GM19193 (cell line): ENCODE data around the gene ELFN2.

ENCODE experiments used
- POLR2A ChIP-seq: IDR thresholded peaks from 4 replicates; pipeline ENCODE4 v1.6.1; 2011; ENCODE audit not compliant: insufficient read depth, insufficient read length; ENCODE audit errors: extremely low read depth

Gene ELFN2

GRCh38 chr22:37427135-37427710 is at the start of gene ELFN2:
Gene ELFN2 (minus strand): TSS chr22:37427479. CDS start chr22:37375534, 51,945 bp downstream.
- TF ChIP-seq POLR2A: no peak

GRCh38 chr22:37476389-37477329 is 49.4 kb upstream of the ELFN2 start:
- no peak for TF ChIP-seq POLR2A

GRCh38 chr22:37474447-37475090 is 47.3 kb upstream of the ELFN2 start:
- TF ChIP-seq POLR2A: no peak

GRCh38 chr22:37473437-37473946 is 46.2 kb upstream of the ELFN2 start:
- TF ChIP-seq POLR2A: no peak

- TF ChIP-seq POLR2A: no peak
Observed at GRCh38 chr22:37472418-37473006, 45.2 kb upstream of the ELFN2 start.

- no peak for TF ChIP-seq POLR2A
Observed at GRCh38 chr22:37471727-37472417, 44.6 kb upstream of the ELFN2 start.

- no peak for TF ChIP-seq POLR2A
Observed at GRCh38 chr22:37470087-37470445, 42.8 kb upstream of the ELFN2 start.

- no peak for TF ChIP-seq POLR2A
Observed at GRCh38 chr22:37469416-37470086, 42.3 kb upstream of the ELFN2 start.

GRCh38 chr22:37467391-37467955 is 40.2 kb upstream of the ELFN2 start:
- no peak for TF ChIP-seq POLR2A

- TF ChIP-seq POLR2A: no peak
Observed at GRCh38 chr22:37464181-37464580, 36.9 kb upstream of the ELFN2 start.

- TF ChIP-seq POLR2A: no peak
Observed at GRCh38 chr22:37462983-37463382, 35.7 kb upstream of the ELFN2 start.

GRCh38 chr22:37462436-37462835 is 35.2 kb upstream of the ELFN2 start:
- no peak for TF ChIP-seq POLR2A

GRCh38 chr22:37461961-37462360 is 34.7 kb upstream of the ELFN2 start:
- no peak for TF ChIP-seq POLR2A

- TF ChIP-seq POLR2A: no peak
Observed at GRCh38 chr22:37460684-37461083, 33.4 kb upstream of the ELFN2 start.
